ENCODE results near the gene ZNF341.

ZNF341 gene

DNA sequence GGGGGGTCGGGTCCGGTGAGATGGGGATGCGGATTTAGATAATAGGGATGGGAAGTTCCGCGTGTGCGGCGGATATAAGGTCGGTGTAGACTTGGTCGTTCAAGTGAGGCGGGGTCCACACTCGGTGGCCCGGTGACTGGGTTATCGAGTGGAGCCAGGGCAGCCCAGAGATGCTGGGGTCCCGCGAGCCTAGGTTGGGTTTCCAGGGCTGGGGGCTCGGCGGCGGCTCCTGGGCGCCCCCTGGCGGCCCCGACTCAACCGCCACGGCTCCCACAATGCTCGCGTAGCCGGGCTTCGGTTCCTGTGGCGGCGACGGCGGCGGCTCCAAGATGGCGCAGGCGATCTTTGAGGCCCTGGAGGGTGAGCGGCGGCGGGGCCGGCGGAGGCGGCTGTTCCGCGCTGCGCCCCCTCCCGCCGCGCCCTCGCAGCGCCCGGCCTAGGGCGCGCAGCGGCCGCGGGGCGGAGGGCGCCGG lies at the start of gene ZNF341:
Gene ZNF341 (plus strand): TSS at position 304 of the 473 bp plus-strand sequence. CDS start 26 bp downstream, at position 330.
- H3K4me2 ChIP-seq (ENCODE audit: low read length) = peak within 1 kb of the TSS; percentile 86
- H3K9me3 ChIP-seq (ENCODE audit: insufficient read depth, low read length) = peaks cover 16% of the 10 kb centered on the region
- H3K27ac ChIP-seq (ENCODE audit: low read length) = peak within 1 kb of the TSS; percentile 69

DNA sequence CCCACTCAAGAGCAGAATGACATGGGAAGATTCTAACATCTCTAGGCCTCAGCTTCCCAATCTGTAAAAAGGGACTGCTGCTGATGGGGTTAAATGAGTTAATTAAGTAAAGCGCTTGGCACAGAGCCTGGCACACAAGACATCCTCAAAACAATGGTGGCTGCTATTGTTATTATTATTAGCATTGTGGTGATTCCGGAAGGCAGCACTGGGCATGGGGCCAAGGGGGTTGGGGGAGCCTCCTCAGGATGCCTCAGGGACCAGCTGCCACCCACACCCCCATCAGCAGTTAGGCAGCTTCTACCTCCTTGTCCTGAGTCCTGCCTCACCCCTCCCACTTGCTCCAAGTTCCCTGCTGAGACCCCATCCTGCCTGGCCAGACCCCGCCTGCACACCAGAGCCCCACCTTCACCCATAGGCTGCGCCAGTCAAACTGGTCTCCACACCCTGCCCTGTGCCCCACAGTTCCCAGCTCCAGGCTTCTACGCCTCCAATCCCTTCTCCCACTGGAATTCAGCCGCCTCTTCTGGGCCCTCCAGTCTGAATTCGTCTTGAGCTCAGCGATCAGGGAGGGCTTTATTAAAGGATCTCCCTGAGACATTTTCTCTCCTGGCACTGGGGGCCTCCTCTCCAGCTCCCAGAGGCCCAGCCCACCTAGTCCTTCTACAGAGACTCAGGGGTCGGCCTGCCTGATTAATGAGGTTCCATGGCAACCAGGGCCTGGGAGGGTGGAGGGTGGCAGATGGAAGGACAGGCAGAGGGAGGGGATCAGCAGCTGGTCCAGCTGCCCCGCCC lies 47.1 kb upstream of the ZNF341 start:
- Histone ChIP-seq H3K27ac (ENCODE audit: low read length) (peak overlapping the region; percentile 89), H3K9me3 (ENCODE audit: insufficient read depth, low read length) (no peaks in the 10 kb centered on the region), H4K20me1 (ENCODE audit: insufficient read depth, low read length) (peaks cover 53% of the 10 kb centered on the region), H3K36me3 (replicated peaks; ENCODE audit: low read depth, low read length) (peaks cover 33% of the 10 kb centered on the region), H2AFZ (ENCODE audit: low read depth, low read length) (no peak overlapping the region), H3K4me1 (ENCODE audit: low read length) (peaks cover 40% of the 10 kb centered on the region), H3K4me2 (ENCODE audit: low read length) (peak overlapping the region; percentile 98), H3K4me3 (ENCODE audit: low read length) (peak overlapping the region; percentile 96), H3K79me2 (ENCODE audit: low read length) (peaks cover 63% of the 10 kb centered on the region), H3K9ac (ENCODE audit: low read length) (peak overlapping the region; percentile 96), H3K27me3 (ENCODE audit: low read depth, low read length) (no peaks in the 10 kb centered on the region)
- TF ChIP-seq EZH2phosphoT487 (IDR thresholded peaks at IDR 0.05; ENCODE audit: low read depth) = no peak
- TF ChIP-seq, protein P1, sequence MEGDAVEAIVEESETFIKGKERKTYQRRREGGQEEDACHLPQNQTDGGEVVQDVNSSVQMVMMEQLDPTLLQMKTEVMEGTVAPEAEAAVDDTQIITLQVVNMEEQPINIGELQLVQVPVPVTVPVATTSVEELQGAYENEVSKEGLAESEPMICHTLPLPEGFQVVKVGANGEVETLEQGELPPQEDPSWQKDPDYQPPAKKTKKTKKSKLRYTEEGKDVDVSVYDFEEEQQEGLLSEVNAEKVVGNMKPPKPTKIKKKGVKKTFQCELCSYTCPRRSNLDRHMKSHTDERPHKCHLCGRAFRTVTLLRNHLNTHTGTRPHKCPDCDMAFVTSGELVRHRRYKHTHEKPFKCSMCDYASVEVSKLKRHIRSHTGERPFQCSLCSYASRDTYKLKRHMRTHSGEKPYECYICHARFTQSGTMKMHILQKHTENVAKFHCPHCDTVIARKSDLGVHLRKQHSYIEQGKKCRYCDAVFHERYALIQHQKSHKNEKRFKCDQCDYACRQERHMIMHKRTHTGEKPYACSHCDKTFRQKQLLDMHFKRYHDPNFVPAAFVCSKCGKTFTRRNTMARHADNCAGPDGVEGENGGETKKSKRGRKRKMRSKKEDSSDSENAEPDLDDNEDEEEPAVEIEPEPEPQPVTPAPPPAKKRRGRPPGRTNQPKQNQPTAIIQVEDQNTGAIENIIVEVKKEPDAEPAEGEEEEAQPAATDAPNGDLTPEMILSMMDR (IDR thresholded peaks at IDR 0.05; ENCODE audit: low read depth, low read length) = no peak

More for the DNA sequence above, at the start of gene ZNF341:
- Histone ChIP-seq H2AFZ (ENCODE audit: low read depth, low read length) (peak within 1 kb of the TSS; percentile 96), H3K4me3 (ENCODE audit: low read length) (peak within 1 kb of the TSS; percentile 77), H3K79me2 (ENCODE audit: low read length) (no peaks in the 10 kb centered on the region), H3K36me3 (replicated peaks; ENCODE audit: low read depth, low read length) (peaks cover 2% of the 10 kb centered on the region), H3K4me1 (ENCODE audit: low read length) (peaks cover 21% of the 10 kb centered on the region), H4K20me1 (ENCODE audit: insufficient read depth, low read length) (no peaks in the 10 kb centered on the region), H3K27me3 (ENCODE audit: low read depth, low read length) (no peaks in the 10 kb centered on the region), H3K9ac (ENCODE audit: low read length) (peak within 1 kb of the TSS; percentile 75)
- TF ChIP-seq, protein P1 (IDR thresholded peaks at IDR 0.05; ENCODE audit: low read depth, low read length) = peak; percentile 76
- no peak for TF ChIP-seq EZH2phosphoT487 (IDR thresholded peaks at IDR 0.05; ENCODE audit: low read depth)

GRCh38 chr20:33685328-33686099 lies 46.3 kb upstream of the ZNF341 start:
- Histone ChIP-seq H3K27ac (ENCODE audit: low read length) (peak overlapping the region; percentile 89), H3K27me3 (ENCODE audit: low read depth, low read length) (no peaks in the 10 kb centered on the region), H2AFZ (ENCODE audit: low read depth, low read length) (no peak overlapping the region), H3K36me3 (replicated peaks; ENCODE audit: low read depth, low read length) (peaks cover 25% of the 10 kb centered on the region), H4K20me1 (ENCODE audit: insufficient read depth, low read length) (peaks cover 45% of the 10 kb centered on the region), H3K79me2 (ENCODE audit: low read length) (peaks cover 55% of the 10 kb centered on the region), H3K4me3 (ENCODE audit: low read length) (peak overlapping the region; percentile 96), H3K4me2 (ENCODE audit: low read length) (peak overlapping the region; percentile 98), H3K9me3 (ENCODE audit: insufficient read depth, low read length) (no peaks in the 10 kb centered on the region), H3K4me1 (ENCODE audit: low read length) (peaks cover 45% of the 10 kb centered on the region), H3K9ac (ENCODE audit: low read length) (peak overlapping the region; percentile 96)
- TF ChIP-seq, protein P1 (IDR thresholded peaks at IDR 0.05; ENCODE audit: low read depth, low read length) = no peak
- no peak for TF ChIP-seq EZH2phosphoT487 (IDR thresholded peaks at IDR 0.05; ENCODE audit: low read depth)
